Measurements from ENCODE around the gene KRT15. TPM values are rescaled to one million over a fixed set of nuclear protein-coding genes. Genes with fewer than 3 reads are reported as not detected.

Gene KRT15
- total RNA-seq, 1 donor from 2014 or later, result not detected

DNA sequence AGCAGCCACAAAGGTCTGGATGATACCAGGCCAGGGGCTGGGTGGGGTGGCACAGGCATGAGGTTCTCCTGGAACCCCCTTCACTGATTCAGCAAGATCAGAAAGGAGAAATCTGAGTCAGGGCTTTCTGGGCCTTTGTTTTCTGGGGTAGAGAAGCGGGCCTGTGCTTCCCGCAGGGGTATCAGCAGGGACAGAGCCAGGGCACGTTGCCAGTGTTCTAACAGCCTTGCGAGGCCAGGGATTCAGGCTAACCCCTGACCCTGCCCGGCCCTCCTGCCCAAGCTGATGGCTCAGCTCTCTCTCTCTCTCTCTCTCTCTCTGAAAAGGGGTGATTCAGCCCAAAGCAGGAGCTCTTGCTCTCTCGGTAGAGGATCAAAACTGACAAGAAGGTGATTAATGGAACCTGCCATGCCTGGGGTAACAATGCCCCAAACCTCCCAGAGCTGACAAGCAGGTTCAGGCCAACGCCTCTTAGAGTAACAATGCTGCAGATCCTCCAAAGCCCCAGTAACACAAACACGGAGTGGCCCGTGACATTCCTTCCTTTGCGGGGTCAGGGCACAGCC lies 11.3 kb downstream of the KRT15 start:
- TF ChIP-seq CTCF (IDR thresholded peaks at IDR 0.05), result no peak
- no peak for DNase-seq (ENCODE audit: low spot score)
- Mint-ChIP-seq H3K27ac (ENCODE audit: unreplicated experiment) (no peak overlapping the region), H3K9me3 (ENCODE audit: low read depth) (no peaks in the 10 kb centered on the region), H3K27me3 (ENCODE audit: low read depth) (no peaks in the 10 kb centered on the region), H3K36me3 (ENCODE audit: low read depth) (no peaks in the 10 kb centered on the region), H3K4me1 (ENCODE audit: low read depth) (peaks cover 4% of the 10 kb centered on the region), H3K4me3 (ENCODE audit: unreplicated experiment) (no peak overlapping the region)

GRCh38 chr17:41505809-41506767 lies 12.6 kb downstream of the KRT15 start:
- Mint-ChIP-seq H3K27ac (ENCODE audit: unreplicated experiment) (no peak overlapping the region), H3K36me3 (ENCODE audit: low read depth) (no peaks in the 10 kb centered on the region), H3K27me3 (ENCODE audit: low read depth) (no peaks in the 10 kb centered on the region), H3K9me3 (ENCODE audit: low read depth) (no peaks in the 10 kb centered on the region), H3K4me1 (ENCODE audit: low read depth) (peaks cover 4% of the 10 kb centered on the region), H3K4me3 (ENCODE audit: unreplicated experiment) (no peak overlapping the region)
- DNase-seq (ENCODE audit: low spot score), result no peak
- no peak for TF ChIP-seq CTCF (IDR thresholded peaks at IDR 0.05)

DNA sequence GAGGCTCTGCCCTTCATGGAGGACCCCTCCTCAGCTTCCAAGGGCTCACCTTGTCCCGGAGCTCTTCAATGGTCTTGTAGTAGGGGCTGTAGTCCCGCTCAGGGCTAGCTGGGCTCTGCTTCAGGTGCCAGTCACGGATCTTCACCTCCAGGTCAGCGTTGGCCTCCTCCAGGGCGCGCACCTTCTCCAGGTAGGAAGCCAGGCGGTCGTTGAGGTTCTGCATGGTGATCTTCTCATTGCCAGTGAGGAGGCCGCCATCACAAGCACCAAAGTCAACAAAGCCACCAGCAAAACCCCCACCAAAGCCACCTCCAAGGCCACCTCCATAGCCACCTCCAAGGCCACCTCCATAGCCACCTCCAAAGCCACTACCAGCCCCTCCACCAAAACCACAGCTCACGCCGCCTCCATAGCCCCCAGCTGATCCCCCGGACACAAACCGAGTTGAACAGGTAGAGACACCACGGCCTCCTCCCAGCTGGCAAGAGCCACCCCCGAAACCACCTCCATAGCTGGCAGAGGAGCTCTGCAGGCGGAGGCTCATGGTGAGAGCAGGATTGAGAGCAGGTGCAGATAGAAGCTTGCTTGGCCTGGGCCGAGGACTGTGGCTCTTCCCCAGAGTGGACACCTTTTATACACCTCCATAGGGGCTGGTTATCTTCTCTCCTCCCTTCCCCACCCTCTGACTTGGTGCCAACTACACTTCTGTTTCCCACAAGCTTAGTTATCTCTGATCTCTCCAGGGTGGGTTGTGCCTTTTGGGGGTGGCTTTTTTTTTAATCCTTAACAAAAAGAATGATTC lies 13.5 kb downstream of the KRT15 start, which contains the start of gene KRT13:
KRT13 (minus strand) TSS at position 606 of the 802 bp plus-strand sequence; CDS start at position 544, 62 bp downstream.
- Mint-ChIP-seq H3K27ac (ENCODE audit: unreplicated experiment) (no peak within 1 kb of the TSS), H3K27me3 (ENCODE audit: low read depth) (no peaks in the 10 kb centered on the region), H3K36me3 (ENCODE audit: low read depth) (no peaks in the 10 kb centered on the region), H3K9me3 (ENCODE audit: low read depth) (no peaks in the 10 kb centered on the region), H3K4me3 (ENCODE audit: unreplicated experiment) (no peak within 1 kb of the TSS), H3K4me1 (ENCODE audit: low read depth) (peaks cover 4% of the 10 kb centered on the region)
- no peak for TF ChIP-seq CTCF (IDR thresholded peaks at IDR 0.05)
- no peak for DNase-seq (ENCODE audit: low spot score)

DNA sequence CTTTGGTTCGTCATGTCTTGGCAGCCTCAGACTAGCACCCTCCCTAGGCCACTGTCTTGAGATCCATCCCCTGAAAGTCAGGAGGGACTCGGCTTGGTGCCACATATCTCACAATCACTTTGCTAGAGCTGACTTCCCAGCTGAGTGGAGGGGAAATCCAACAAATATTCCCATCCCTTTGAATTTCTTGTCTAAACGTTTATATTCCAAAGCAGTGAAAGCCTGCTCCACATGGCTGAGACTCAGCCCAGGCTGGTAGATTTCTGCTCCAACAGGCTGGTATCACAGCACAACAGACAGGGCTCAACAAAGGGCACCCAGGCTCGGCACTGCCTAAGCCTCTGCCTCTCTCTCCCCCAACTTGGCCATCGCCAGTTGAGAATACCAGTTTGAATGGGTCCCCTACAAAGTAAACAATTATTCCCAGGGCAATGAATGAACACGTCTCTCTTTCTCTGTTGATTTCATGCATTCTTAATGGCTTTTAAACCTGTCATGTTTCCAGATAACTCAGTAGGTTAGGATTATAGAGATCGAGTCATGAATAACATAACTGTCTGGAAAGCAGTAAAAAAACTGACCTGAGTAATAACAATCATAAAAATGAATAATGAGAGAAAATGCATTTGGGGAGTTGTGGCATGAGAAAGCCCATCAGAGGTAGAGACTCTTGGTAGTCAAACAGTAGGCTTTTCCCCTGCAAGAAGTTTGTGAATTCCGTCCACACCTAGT lies 14.3 kb downstream of the KRT15 start:
- Mint-ChIP-seq H3K4me3 (ENCODE audit: unreplicated experiment) (no peak overlapping the region), H3K9me3 (ENCODE audit: low read depth) (no peaks in the 10 kb centered on the region), H3K36me3 (ENCODE audit: low read depth) (no peaks in the 10 kb centered on the region), H3K4me1 (ENCODE audit: low read depth) (peaks cover 4% of the 10 kb centered on the region), H3K27ac (ENCODE audit: unreplicated experiment) (no peak overlapping the region), H3K27me3 (ENCODE audit: low read depth) (no peaks in the 10 kb centered on the region)
- no peak for DNase-seq (ENCODE audit: low spot score)
- no peak for TF ChIP-seq CTCF (IDR thresholded peaks at IDR 0.05)
